ENCODE measurements around the gene TAF8.

The TAF8 gene

GRCh38 chr6:42100029-42100901 is 49.9 kb downstream of the TAF8 start:
- DNase-seq, result no peak

- no peak for DNase-seq
These were observed 50.9 kb downstream of the TAF8 start for GRCh38 chr6:42101186-42101657.

GRCh38 chr6:42103216-42103615 is 52.9 kb downstream of the TAF8 start:
- DNase-seq, result no peak

GRCh38 chr6:42103753-42104094 is 53.4 kb downstream of the TAF8 start:
- no peak for DNase-seq

GRCh38 chr6:42104095-42104803 is 53.9 kb downstream of the TAF8 start:
- peak; percentile 88 for DNase-seq

GRCh38 chr6:42104804-42105125 is 54.4 kb downstream of the TAF8 start:
- DNase-seq, result no peak

GRCh38 chr6:42105156-42105648 is 54.9 kb downstream of the TAF8 start:
- DNase-seq, result peak; percentile 67

- no peak for DNase-seq
These were observed 55.4 kb downstream of the TAF8 start for GRCh38 chr6:42105709-42106108.

- no peak for DNase-seq
These were observed 56.0 kb downstream of the TAF8 start for GRCh38 chr6:42106112-42107023.

- DNase-seq, result no peak
These were observed 57.7 kb downstream of the TAF8 start for GRCh38 chr6:42108071-42108470.

GRCh38 chr6:42110683-42111082 is 60.4 kb downstream of the TAF8 start:
- DNase-seq, result no peak

GRCh38 chr6:42112351-42112750 is 62.0 kb downstream of the TAF8 start:
- DNase-seq, result no peak

GRCh38 chr6:42113936-42114636 is 63.8 kb downstream of the TAF8 start:
- DNase-seq, result no peak

- DNase-seq, result no peak
These were observed 67.5 kb downstream of the TAF8 start for GRCh38 chr6:42117843-42118161.

- DNase-seq, result peak; percentile 20
These were observed 68.1 kb downstream of the TAF8 start for GRCh38 chr6:42118162-42119001.

GRCh38 chr6:42120895-42121865 is 70.9 kb downstream of the TAF8 start:
- DNase-seq, result no peak

GRCh38 chr6:42123379-42124103 is 73.2 kb downstream of the TAF8 start:
- no peak for DNase-seq

GRCh38 chr6:42124223-42124836 is 74.0 kb downstream of the TAF8 start:
- DNase-seq, result no peak

GRCh38 chr6:42125231-42125630 is 74.9 kb downstream of the TAF8 start:
- peak; percentile 39 for DNase-seq
